Vagina (tissue), 2 donors: Measurements from ENCODE around the gene PIK3R5. TPM values are rescaled to one million over a fixed set of nuclear protein-coding genes. Genes with fewer than 3 reads are reported as not detected.
"Not testable (repeated sequence)": the region's sequence is repeated elsewhere in the genome, so short reads cannot be mapped to it uniquely, and the experiment has no call there.

Source experiments
- DNase-seq, 2 donors: peaks; one replicate each; pipeline ENCODE4 v3.0.0-alpha.2; 2017; ENCODE audit errors: extremely low spot score in 2 of 2
- H3K27ac ChIP-seq: fragments of 200-600 bp; sonication (generic); one replicate; pipeline ENCODE4 v1.5.1; 2019
- H3K27me3 ChIP-seq: fragments of 200-600 bp; sonication (generic); one replicate; pipeline ENCODE4 v1.5.1; 2019
- H3K36me3 ChIP-seq, 2 donors: fragments of 200-600 bp; sonication (generic); one replicate each; pipeline ENCODE4 v1.5.1; 2017 to 2019
- H3K4me1 ChIP-seq: fragments of 200-600 bp; sonication (generic); one replicate; pipeline ENCODE4 v1.5.1; 2019
- H3K4me3 ChIP-seq, 2 donors: fragments of 200-600 bp; sonication (generic); 1 replicate in 1 of 2; 2 replicates in 1 of 2; pipeline ENCODE4 v1.5.1; 2016 to 2019
- H3K9me3 ChIP-seq: fragments of 200-600 bp; sonication (generic); one replicate; pipeline ENCODE4 v1.5.1; 2019
- CTCF ChIP-seq, 3 experiments: fragments of 450-650 bp in 2 of 3; fragments of 200-600 bp in 1 of 3; sonication (generic) in 1 of 3; IDR thresholded peaks; one replicate each; pipeline ENCODE4 v1.5.1; 2017 to 2019; ENCODE audit warnings: antibody characterized with exemption in 3 of 3, mild to moderate bottlenecking in 2 of 3, moderate library complexity in 2 of 3
- POLR2A ChIP-seq, 2 donors: fragments of 450-650 bp; IDR thresholded peaks; one replicate each; pipeline ENCODE4 v1.6.1; 2017; ENCODE audit warnings: antibody characterized with exemption in 2 of 2, mild to moderate bottlenecking in 2 of 2, moderate library complexity in 2 of 2
- POLR2AphosphoS5 ChIP-seq, 2 donors: sonication (generic); formaldehyde crosslinking; IDR thresholded peaks; one replicate each; pipeline ENCODE4 v1.9.0; 2017; ENCODE audit warnings: antibody characterized with exemption in 2 of 2, mild to moderate bottlenecking in 2 of 2, low read depth in 1 of 2; ENCODE audit not compliant: insufficient read depth in 1 of 2
- intact Hi-C: fragments of 100-400 bp; cut with DNase I; formaldehyde crosslinking; loops from one replicate; pipeline ENCODE4 v1.15.1; 2023
- total RNA-seq: library from RNA; depleted of rRNA; stranded (reverse); fragments of >200 nt; gene quantifications from one replicate; pipeline ENCODE4 v1.2.3, GENCODE V29; 2016

Gene PIK3R5
- total RNA-seq, 1 donor from 2014 or later: 10.6 TPM

DNA sequence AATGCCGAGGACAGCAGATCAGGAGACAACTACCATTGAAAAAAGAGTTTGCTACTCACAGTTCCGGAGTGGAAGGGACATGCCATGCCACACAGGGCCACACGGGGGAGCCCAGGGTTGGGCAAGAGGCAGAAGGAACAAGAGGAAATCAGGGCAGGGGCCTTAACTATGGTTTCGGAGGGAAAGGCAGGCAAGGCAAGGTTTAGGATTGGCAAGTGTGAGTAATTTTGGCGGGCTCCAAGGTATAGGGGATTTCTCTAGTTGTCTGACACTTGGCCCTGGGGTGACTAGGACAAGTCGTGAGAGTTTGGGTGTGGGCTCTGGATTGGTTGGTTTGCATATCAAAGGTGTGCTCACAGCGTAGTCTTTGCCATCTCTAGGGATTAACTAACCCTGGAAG is 28.8 kb upstream of the PIK3R5 start:
- no peak overlapping the region for H3K27ac ChIP-seq
- H3K4me3 ChIP-seq: no peak overlapping the region
- no peaks in the 10 kb centered on the region for H3K9me3 ChIP-seq
- H3K27me3 ChIP-seq: no peaks in the 10 kb centered on the region
- no peak for DNase-seq
- TF ChIP-seq CTCF (IDR thresholded peaks at IDR 0.05) (peak; percentile 34 to 57 (median 45)), POLR2AphosphoS5 (IDR thresholded peaks at IDR 0.05; ENCODE audit: insufficient read depth in 1 of 2, low read depth in 1 of 2) (no peak), POLR2A (IDR thresholded peaks at IDR 0.05) (no peak)
- no peaks in the 10 kb centered on the region for H3K36me3 ChIP-seq
- intact Hi-C loops: loop anchor here (10.0 kb wide), 1 partner anchor 530 kb away; no protein-coding TSS in a partner anchor
- H3K4me1 ChIP-seq: no peaks in the 10 kb centered on the region

GRCh38 chr17:8991514-8992285 is 26.2 kb upstream of the PIK3R5 start:
- TF ChIP-seq POLR2AphosphoS5 (IDR thresholded peaks at IDR 0.05; ENCODE audit: insufficient read depth in 1 of 2, low read depth in 1 of 2) (no peak), CTCF (IDR thresholded peaks at IDR 0.05) (peak; percentile 56 to 83 (median 72))
- DNase-seq: no peak
- H3K4me1 ChIP-seq: no peaks in the 10 kb centered on the region
- no peak overlapping the region for H3K27ac ChIP-seq
- H3K36me3 ChIP-seq: no peaks in the 10 kb centered on the region
- no peaks in the 10 kb centered on the region for H3K9me3 ChIP-seq
- intact Hi-C loops: loop anchor here (10.0 kb wide), 1 partner anchor 533 kb away; no protein-coding TSS in a partner anchor
- no peaks in the 10 kb centered on the region for H3K27me3 ChIP-seq
- H3K4me3 ChIP-seq: no peak overlapping the region

DNA sequence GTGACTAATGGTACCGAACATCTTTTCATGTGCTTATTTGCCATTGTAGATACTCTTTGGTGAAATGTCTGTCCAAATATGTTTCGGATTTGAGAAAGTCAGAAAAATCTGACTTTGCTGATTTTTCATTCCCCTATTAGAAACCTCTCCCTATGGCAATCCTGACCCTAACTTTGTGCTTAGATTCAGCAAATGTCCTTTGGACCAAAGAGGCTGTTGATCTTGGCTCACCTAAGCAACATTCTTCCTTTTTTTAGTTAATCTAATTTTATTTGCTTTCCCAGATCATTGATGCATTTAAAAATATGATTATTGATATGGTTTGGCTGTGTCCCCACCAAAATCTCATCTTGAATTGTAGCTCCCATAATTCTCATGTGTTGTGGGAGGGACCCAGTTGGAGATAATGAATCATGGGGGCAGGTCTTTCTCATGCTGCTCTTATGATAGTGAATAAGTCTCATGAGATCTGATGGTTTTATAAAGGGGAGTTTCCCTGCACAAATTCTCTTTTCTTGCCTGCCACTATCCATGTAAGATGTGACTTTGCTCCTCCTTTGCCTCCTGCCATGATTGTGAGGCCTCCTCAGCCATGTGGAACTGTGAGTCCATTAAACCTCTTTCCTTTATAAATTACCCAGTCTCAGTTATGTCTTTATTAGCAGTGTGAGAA is 22.9 kb upstream of the PIK3R5 start:
- DNase-seq, H3K4me1 ChIP-seq, H3K4me3 ChIP-seq, H3K9me3 ChIP-seq, H3K27ac ChIP-seq, H3K36me3 ChIP-seq, H3K27me3 ChIP-seq, intact Hi-C loops: not testable (repeated sequence)

- Histone ChIP-seq H3K27me3 (no peaks in the 10 kb centered on the region), H3K4me1 (no peaks in the 10 kb centered on the region), H3K36me3 (no peaks in the 10 kb centered on the region), H3K27ac (no peak overlapping the region), H3K9me3 (no peaks in the 10 kb centered on the region), H3K4me3 (no peak overlapping the region)
- TF ChIP-seq POLR2AphosphoS5 (IDR thresholded peaks at IDR 0.05; ENCODE audit: insufficient read depth in 1 of 2, low read depth in 1 of 2) (no peak), CTCF (IDR thresholded peaks at IDR 0.05) (no peak), POLR2A (IDR thresholded peaks at IDR 0.05) (no peak)
- intact Hi-C loops: no loop called here
- DNase-seq: no peak
Measured at GRCh38 chr17:8986295-8986694, 20.8 kb upstream of the PIK3R5 start.

GRCh38 chr17:8985054-8985701 is 19.7 kb upstream of the PIK3R5 start:
- no peak for DNase-seq
- H3K9me3 ChIP-seq: no peaks in the 10 kb centered on the region
- no peak for TF ChIP-seq CTCF (IDR thresholded peaks at IDR 0.05)
- TF ChIP-seq POLR2A (IDR thresholded peaks at IDR 0.05): no peak
- TF ChIP-seq POLR2AphosphoS5 (IDR thresholded peaks at IDR 0.05; ENCODE audit: insufficient read depth in 1 of 2, low read depth in 1 of 2): no peak
- H3K4me3 ChIP-seq: no peak overlapping the region
- H3K27ac ChIP-seq: no peak overlapping the region
- intact Hi-C loops: no loop called here
- H3K27me3 ChIP-seq: no peaks in the 10 kb centered on the region
- H3K4me1 ChIP-seq: no peaks in the 10 kb centered on the region
- no peaks in the 10 kb centered on the region for H3K36me3 ChIP-seq

GRCh38 chr17:8984225-8984624 is 18.7 kb upstream of the PIK3R5 start:
- H3K27me3 ChIP-seq, H3K9me3 ChIP-seq, H3K4me1 ChIP-seq, H3K36me3 ChIP-seq, H3K4me3 ChIP-seq, H3K27ac ChIP-seq, DNase-seq, intact Hi-C loops: not testable (repeated sequence)
